Naive thymus-derived CD4-positive, alpha-beta T cell (primary cell): ENCODE measurements around the gene XYLT1. TPM values are rescaled to one million over a fixed set of nuclear protein-coding genes. Genes with fewer than 3 reads are reported as not detected.
A peak's percentile ranks its signal among the peaks of the same experiment; 100 is the strongest.

ENCODE experiments used
- ATAC-seq: fragments of 150-1000 bp; cut with Tn5 transposase; 2 replicates; pipeline ENCODE4 v1.10.0; 2021; ENCODE audit warnings: mild to moderate bottlenecking, moderate library complexity
- CTCF ChIA-PET: fragments of 350-600 bp; sonication (Branson Sonifier 250); formaldehyde crosslinking; loops from one replicate; lab custom pipeline; 2021; ENCODE audit warnings: antibody characterized with exemption; lab: Charles Lee
- POLR2A ChIA-PET: fragments of 350-600 bp; sonication (Branson Sonifier 250); formaldehyde crosslinking; loops from one replicate; lab custom pipeline; 2021; ENCODE audit warnings: antibody characterized with exemption, inconsistent platforms; lab: Charles Lee
- DNase-seq, 9 donors: peaks; one replicate each; pipeline versions ENCODE4 v3.0.0 to v3.0.0-alpha.2; 2020 to 2022; ENCODE audit warnings: mixed read lengths in 1 of 9
- H3K27ac ChIP-seq: one replicate; pipeline ENCODE4 v1.7.0; 2013; ENCODE audit warnings: mild to moderate bottlenecking, low read depth, low read length, moderate library complexity
- H3K27me3 ChIP-seq, 2 donors: one replicate each; pipeline ENCODE4 v1.7.0; 2013; ENCODE audit warnings: low read length in 2 of 2, mild to moderate bottlenecking in 2 of 2, moderate library complexity in 2 of 2; ENCODE audit not compliant: control insufficient read depth in 2 of 2, insufficient read depth in 2 of 2
- H3K36me3 ChIP-seq, 3 experiments: 1 replicate in 2 of 3; 2 replicates in 1 of 3; pipeline ENCODE4 v1.7.0; 2013; ENCODE audit warnings: low read length in 3 of 3, mild to moderate bottlenecking in 3 of 3, moderate library complexity in 1 of 3; ENCODE audit not compliant: insufficient read depth in 3 of 3, control insufficient read depth in 2 of 3
- H3K4me1 ChIP-seq, 2 donors: one replicate each; pipeline ENCODE4 v1.7.0; 2013; ENCODE audit warnings: low read length in 2 of 2, mild to moderate bottlenecking in 2 of 2, moderate library complexity in 1 of 2; ENCODE audit not compliant: control insufficient read depth in 2 of 2, insufficient read depth in 2 of 2
- H3K4me3 ChIP-seq: 2 replicates; pipeline ENCODE4 v1.7.0; 2013; ENCODE audit warnings: mild to moderate bottlenecking, low read length
- H3K9me3 ChIP-seq, 3 experiments: 1 replicate in 2 of 3; 2 replicates in 1 of 3; pipeline ENCODE4 v1.7.0; 2013; ENCODE audit warnings: low read length in 3 of 3; ENCODE audit not compliant: control insufficient read depth in 2 of 3
- H3K27ac Mint-ChIP-seq, 9 donors: one replicate each; pipeline ENCODE4 v1.8.0; 2020 to 2022; ENCODE audit warnings: mixed read lengths in 9 of 9, mild to moderate bottlenecking in 8 of 9, moderate library complexity in 5 of 9, inconsistent platforms in 2 of 9
- H3K27me3 Mint-ChIP-seq, 5 donors: one replicate each; pipeline ENCODE4 v1.8.0; 2021 to 2022; ENCODE audit warnings: mixed read lengths in 5 of 5, mild to moderate bottlenecking in 1 of 5
- H3K36me3 Mint-ChIP-seq, 5 donors: one replicate each; pipeline ENCODE4 v1.8.0; 2020 to 2022; ENCODE audit warnings: mixed read lengths in 5 of 5, mild to moderate bottlenecking in 3 of 5, inconsistent platforms in 1 of 5
- H3K4me1 Mint-ChIP-seq, 7 donors: one replicate each; pipeline ENCODE4 v1.8.0; 2020 to 2022; ENCODE audit warnings: mixed read lengths in 7 of 7, mild to moderate bottlenecking in 3 of 7, inconsistent platforms in 1 of 7
- H3K4me3 Mint-ChIP-seq, 10 donors: one replicate each; pipeline ENCODE4 v1.8.0; 2020 to 2022; ENCODE audit warnings: mild to moderate bottlenecking in 10 of 10, mixed read lengths in 10 of 10, moderate library complexity in 6 of 10, inconsistent platforms in 2 of 10
- H3K9me3 Mint-ChIP-seq, 11 donors: one replicate each; pipeline ENCODE4 v1.8.0; 2020 to 2022; ENCODE audit warnings: mixed read lengths in 11 of 11, mild to moderate bottlenecking in 4 of 11, inconsistent platforms in 1 of 11, moderate library complexity in 1 of 11
- intact Hi-C, 2 donors: fragments of 100-400 bp; cut with micrococcal nuclease; formaldehyde crosslinking; loops; one replicate each; pipeline ENCODE4 v1.15.1; 2023
- polyA plus RNA-seq, 2 donors: library from polyadenylated mRNA; unstranded; fragments of 300-500 nt; fragmentation: Illumina TruSeq; gene quantifications; one replicate each; pipeline ENCODE4 v1.2.3, GENCODE V29; 2021
- total RNA-seq, 6 experiments: library from RNA in 5 of 6; stranded (reverse) in 5 of 6; gene quantifications; 1 replicate in 5 of 6; 2 replicates in 1 of 6; pipeline ENCODE4 v1.2.3 and lab custom pipeline; 2021 to 2026

The XYLT1 gene
- total and polyA plus RNA-seq, 7 experiments from 2014 or later, result 1.9 to 50.4 (median 37.9) TPM

- Mint-ChIP-seq H3K9me3 (no peaks in the 10 kb centered on the region), H3K36me3 (peaks cover 0 to 12% (median 9%) of the 10 kb centered on the region in 5 donors), H3K4me1 (peaks cover 5 to 25% (median 16%) of the 10 kb centered on the region in 7 donors), H3K27me3 (no peaks in the 10 kb centered on the region), H3K27ac (peak overlapping the region in 1 of 9 donors; percentile 29), H3K4me3 (no peak overlapping the region)
- Histone ChIP-seq H3K9me3 (no peaks in the 10 kb centered on the region), H3K4me3 (no peak overlapping the region), H3K27me3 (no peaks in the 10 kb centered on the region), H3K27ac (no peak overlapping the region), H3K36me3 (no peaks in the 10 kb centered on the region), H3K4me1 (no peaks in the 10 kb centered on the region)
- ChIA-PET POLR2A (no interaction called here), CTCF (no interaction called here)
- no peak for DNase-seq
- no peak for ATAC-seq
- intact Hi-C loops, result no loop called here
These were observed 174.8 kb downstream of the XYLT1 start for GRCh38 chr16:17295948-17296347.

GRCh38 chr16:17294856-17295255 lies 175.9 kb downstream of the XYLT1 start:
- H3K27me3 Mint-ChIP-seq, result no peaks in the 10 kb centered on the region
- H3K36me3 Mint-ChIP-seq, result peaks cover 0 to 12% (median 9%) of the 10 kb centered on the region in 5 donors
- no peaks in the 10 kb centered on the region for H3K36me3 ChIP-seq
- ChIA-PET POLR2A (no interaction called here), CTCF (interaction anchor here (1.3 kb wide), 1 partner anchor 173 kb away, joined by 3 read pairs; no protein-coding TSS in a partner anchor)
- intact Hi-C loops, result no loop called here
- no peaks in the 10 kb centered on the region for H3K9me3 ChIP-seq
- H3K4me1 ChIP-seq, result no peaks in the 10 kb centered on the region
- H3K27ac ChIP-seq, result no peak overlapping the region
- DNase-seq (no peak), ATAC-seq (peak; percentile 37)
- no peaks in the 10 kb centered on the region for H3K9me3 Mint-ChIP-seq
- no peak overlapping the region for H3K4me3 Mint-ChIP-seq
- H3K4me1 Mint-ChIP-seq, result peaks cover 5 to 25% (median 15%) of the 10 kb centered on the region in 7 donors
- H3K27me3 ChIP-seq, result no peaks in the 10 kb centered on the region
- no peak overlapping the region for H3K4me3 ChIP-seq
- H3K27ac Mint-ChIP-seq, result peak overlapping the region in 4 of 9 donors; percentile 0 to 68 (median 44)

GRCh38 chr16:17293813-17294558 lies 176.8 kb downstream of the XYLT1 start:
- Histone ChIP-seq H3K36me3 (no peaks in the 10 kb centered on the region), H3K4me1 (no peaks in the 10 kb centered on the region), H3K9me3 (no peaks in the 10 kb centered on the region), H3K4me3 (no peak overlapping the region), H3K27ac (no peak overlapping the region), H3K27me3 (no peaks in the 10 kb centered on the region)
- H3K4me1 Mint-ChIP-seq, result peaks cover 0 to 30% (median 15%) of the 10 kb centered on the region in 7 donors
- CTCF ChIA-PET, result interaction anchor here (1.3 kb wide), 1 partner anchor 174 kb away, joined by 3 read pairs; no protein-coding TSS in a partner anchor
- intact Hi-C loops, result no loop called here
- no peak for DNase-seq
- H3K27me3 Mint-ChIP-seq, result no peaks in the 10 kb centered on the region
- H3K27ac Mint-ChIP-seq, result peak overlapping the region in 1 of 9 donors; percentile 22
- peaks cover 5 to 19% (median 11%) of the 10 kb centered on the region in 5 donors for H3K36me3 Mint-ChIP-seq
- POLR2A ChIA-PET, result no interaction called here
- H3K9me3 Mint-ChIP-seq, result peaks cover 0 to 4% (median 0%) of the 10 kb centered on the region in 11 donors
- no peak for ATAC-seq
- H3K4me3 Mint-ChIP-seq, result no peak overlapping the region

- H3K4me1 ChIP-seq, result no peaks in the 10 kb centered on the region
- intact Hi-C loops, result no loop called here
- no peak overlapping the region for H3K27ac ChIP-seq
- Mint-ChIP-seq H3K36me3 (peaks cover 5 to 19% (median 12%) of the 10 kb centered on the region in 5 donors), H3K9me3 (peaks cover 0 to 4% (median 0%) of the 10 kb centered on the region in 11 donors), H3K4me3 (no peak overlapping the region), H3K27me3 (no peaks in the 10 kb centered on the region), H3K27ac (no peak overlapping the region), H3K4me1 (peaks cover 8 to 35% (median 14%) of the 10 kb centered on the region in 7 donors)
- DNase-seq (no peak), ATAC-seq (no peak)
- H3K27me3 ChIP-seq, result no peaks in the 10 kb centered on the region
- ChIA-PET CTCF (no interaction called here), POLR2A (interaction anchor here (0.5 kb wide), 1 partner anchor 1177 kb away, joined by 4 read pairs; no protein-coding TSS in a partner anchor)
- no peaks in the 10 kb centered on the region for H3K36me3 ChIP-seq
- H3K4me3 ChIP-seq, result no peak overlapping the region
- no peaks in the 10 kb centered on the region for H3K9me3 ChIP-seq
These were observed 179.5 kb downstream of the XYLT1 start for GRCh38 chr16:17291289-17291688.

- peaks cover 10 to 37% (median 21%) of the 10 kb centered on the region in 7 donors for H3K4me1 Mint-ChIP-seq
- H3K9me3 Mint-ChIP-seq, result peaks cover 0 to 4% (median 0%) of the 10 kb centered on the region in 11 donors
- ATAC-seq (no peak), DNase-seq (no peak)
- Histone ChIP-seq H3K4me3 (no peak overlapping the region), H3K9me3 (no peaks in the 10 kb centered on the region), H3K36me3 (no peaks in the 10 kb centered on the region), H3K4me1 (no peaks in the 10 kb centered on the region), H3K27me3 (no peaks in the 10 kb centered on the region), H3K27ac (no peak overlapping the region)
- intact Hi-C loops, result no loop called here
- no peaks in the 10 kb centered on the region for H3K27me3 Mint-ChIP-seq
- no peak overlapping the region for H3K4me3 Mint-ChIP-seq
- peaks cover 5 to 18% (median 11%) of the 10 kb centered on the region in 5 donors for H3K36me3 Mint-ChIP-seq
- CTCF ChIA-PET, result interaction anchor here (0.7 to 0.9 kb wide), 3 partner anchors 11 to 141 kb away, joined by 3 read pairs; no protein-coding TSS in a partner anchor
- POLR2A ChIA-PET, result no interaction called here
- peak overlapping the region in 1 of 9 donors; percentile 46 for H3K27ac Mint-ChIP-seq
These were observed 180.8 kb downstream of the XYLT1 start for GRCh38 chr16:17289674-17290635.

GRCh38 chr16:17289050-17289449 lies 181.7 kb downstream of the XYLT1 start:
- no peak for DNase-seq
- Histone ChIP-seq H3K4me3 (no peak overlapping the region), H3K27me3 (no peaks in the 10 kb centered on the region), H3K4me1 (no peaks in the 10 kb centered on the region), H3K9me3 (no peaks in the 10 kb centered on the region), H3K27ac (no peak overlapping the region), H3K36me3 (no peaks in the 10 kb centered on the region)
- POLR2A ChIA-PET, result no interaction called here
- intact Hi-C loops, result no loop called here
- peak overlapping the region in 2 of 9 donors; percentile 43 to 85 for H3K27ac Mint-ChIP-seq
- peaks cover 0 to 4% (median 0%) of the 10 kb centered on the region in 11 donors for H3K9me3 Mint-ChIP-seq
- no peak for ATAC-seq
- CTCF ChIA-PET, result interaction anchor here (0.8 kb wide), 1 partner anchor 12 kb away, joined by 3 read pairs; no protein-coding TSS in a partner anchor
- H3K36me3 Mint-ChIP-seq, result peaks cover 5 to 15% (median 10%) of the 10 kb centered on the region in 5 donors
- H3K27me3 Mint-ChIP-seq, result no peaks in the 10 kb centered on the region
- H3K4me3 Mint-ChIP-seq, result no peak overlapping the region
- peaks cover 17 to 44% (median 25%) of the 10 kb centered on the region in 7 donors for H3K4me1 Mint-ChIP-seq
